Cortex of kidney (tissue), 1 donor: ENCODE measurements around the gene DMAP1.

Source experiments
- DNase-seq: peaks from one replicate; lab custom pipeline; 2025; lab: John Stamatoyannopoulos, UW

DMAP1 gene

DNA sequence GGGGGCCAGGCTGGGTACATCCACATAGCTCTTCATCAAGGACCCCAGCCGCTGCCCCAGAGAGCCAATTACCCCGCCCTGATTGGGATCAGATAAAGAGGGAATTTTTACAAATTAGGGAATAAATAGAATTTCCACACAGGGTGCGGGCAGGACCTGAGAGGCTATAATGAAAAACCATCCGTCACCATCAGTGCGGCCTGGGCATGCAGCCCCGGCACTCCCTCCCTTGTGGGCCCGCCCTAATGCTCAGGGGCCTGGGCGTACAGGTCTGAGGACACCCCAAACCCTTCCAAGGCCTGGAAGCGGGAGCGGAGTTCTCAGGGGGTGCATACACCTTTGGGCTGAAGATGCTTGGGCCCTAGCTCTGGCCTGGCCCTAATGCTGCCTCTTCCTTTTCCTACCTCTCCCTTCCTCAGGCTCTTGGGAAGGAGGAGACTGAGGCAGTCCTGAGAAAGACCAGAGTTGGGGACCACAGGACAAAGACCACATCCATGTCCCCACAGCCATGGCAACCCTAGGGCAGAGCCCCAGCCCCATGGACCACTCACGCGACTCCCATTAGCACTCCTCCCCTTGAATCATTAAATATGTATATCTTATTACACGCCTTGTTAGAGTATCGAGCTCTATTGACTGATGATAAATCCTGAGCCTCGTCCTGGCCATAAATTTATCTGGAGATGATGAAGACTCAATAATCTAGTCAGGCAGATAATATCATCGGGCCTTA, 16.3 kb downstream of the DMAP1 start:
- no peak for DNase-seq

- DNase-seq = no peak
These were observed 17.5 kb downstream of the DMAP1 start for GRCh38 chr1:44230796-44231195.

GRCh38 chr1:44233593-44233992, 20.3 kb downstream of the DMAP1 start:
- no peak for DNase-seq

- DNase-seq = no peak
These were observed 22.5 kb downstream of the DMAP1 start for GRCh38 chr1:44235808-44236207.

- no peak for DNase-seq
These were observed 23.4 kb downstream of the DMAP1 start for GRCh38 chr1:44236490-44237272.

DNA sequence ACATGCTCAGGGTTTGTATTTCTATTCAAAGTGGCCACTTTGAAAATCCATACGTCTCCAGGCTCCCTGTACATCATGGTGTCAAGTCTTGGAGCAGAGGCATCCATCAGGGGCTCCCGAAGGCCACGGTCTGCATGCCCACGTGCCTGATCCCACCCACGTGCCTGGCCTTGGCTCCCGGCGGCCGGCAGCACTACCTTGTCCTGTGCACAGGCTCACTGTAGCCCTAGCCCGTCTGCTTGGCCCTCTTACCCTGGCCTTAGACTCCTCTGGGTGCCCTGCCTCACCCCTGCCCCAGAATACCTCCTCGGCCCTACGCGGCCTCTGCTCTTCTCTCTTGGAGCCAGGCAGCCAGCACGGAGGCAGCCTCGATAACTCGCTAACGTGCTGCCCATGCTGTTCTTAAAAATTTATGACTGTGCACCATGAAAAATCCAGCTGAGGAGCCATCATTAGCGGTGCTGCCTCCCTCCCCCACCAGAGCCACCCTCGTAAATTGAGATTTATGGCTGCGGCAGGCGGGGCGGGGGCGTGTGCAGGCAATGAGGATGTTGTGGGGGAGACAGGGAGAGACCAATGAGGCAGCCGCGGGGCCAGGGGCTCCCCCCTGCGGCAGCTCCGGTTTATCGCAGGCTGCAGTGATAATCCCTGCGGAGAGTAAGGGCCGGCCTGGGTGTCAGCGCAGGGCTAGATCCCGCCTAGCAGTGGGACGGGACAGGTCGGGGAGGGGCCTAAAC, 24.6 kb downstream of the DMAP1 start:
- no peak for DNase-seq

DNA sequence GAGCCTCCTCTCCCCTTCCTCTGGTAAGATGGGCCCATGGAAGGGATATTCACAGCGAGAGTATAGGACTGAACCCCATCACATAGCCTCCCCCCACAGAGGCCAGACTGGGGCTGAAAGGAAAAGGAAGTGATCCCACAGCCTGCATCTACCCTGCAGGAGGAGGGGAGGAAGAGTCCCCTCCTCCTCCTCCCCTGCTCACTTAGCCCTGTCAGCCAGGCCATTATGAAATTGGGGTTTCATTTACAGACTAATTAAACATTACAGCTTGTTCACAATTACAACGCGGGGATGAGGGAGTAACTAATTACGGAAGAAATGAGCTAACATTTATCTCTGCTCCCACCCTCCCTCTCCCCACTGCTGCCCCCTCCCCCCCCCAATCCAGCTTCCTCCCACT, 25.4 kb downstream of the DMAP1 start:
- DNase-seq = no peak

DNA sequence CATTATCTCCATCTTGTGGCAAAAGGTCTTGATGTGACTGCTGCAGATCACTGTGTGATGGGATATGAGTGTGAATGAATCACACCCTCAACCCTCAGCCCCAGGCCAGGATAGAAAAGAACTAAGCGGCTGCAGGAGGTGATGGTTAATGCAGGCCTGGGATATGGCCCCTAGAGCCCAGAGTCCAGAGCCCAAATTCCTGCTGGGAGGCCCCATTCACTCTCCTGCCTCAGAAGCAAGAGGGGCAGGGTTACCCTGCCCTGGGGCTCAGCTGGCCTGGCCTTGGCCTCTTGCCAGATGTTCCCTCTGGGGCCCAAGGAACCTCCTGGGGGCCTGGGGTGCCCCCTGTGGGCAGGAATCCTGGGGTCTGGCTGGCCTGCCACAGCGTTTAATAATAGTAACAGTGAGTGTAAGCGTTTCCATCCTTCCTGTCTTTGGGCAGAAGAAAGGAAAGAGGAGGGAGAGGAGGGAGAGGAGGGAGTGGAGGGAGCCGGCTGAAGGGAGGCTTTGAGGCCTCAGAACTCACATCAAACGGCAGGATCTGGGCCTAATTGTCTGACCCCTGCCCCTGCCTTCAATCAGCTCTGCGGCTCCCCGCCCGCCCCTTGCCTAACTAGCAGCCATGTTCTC, 26.2 kb downstream of the DMAP1 start:
- DNase-seq = no peak

DNA sequence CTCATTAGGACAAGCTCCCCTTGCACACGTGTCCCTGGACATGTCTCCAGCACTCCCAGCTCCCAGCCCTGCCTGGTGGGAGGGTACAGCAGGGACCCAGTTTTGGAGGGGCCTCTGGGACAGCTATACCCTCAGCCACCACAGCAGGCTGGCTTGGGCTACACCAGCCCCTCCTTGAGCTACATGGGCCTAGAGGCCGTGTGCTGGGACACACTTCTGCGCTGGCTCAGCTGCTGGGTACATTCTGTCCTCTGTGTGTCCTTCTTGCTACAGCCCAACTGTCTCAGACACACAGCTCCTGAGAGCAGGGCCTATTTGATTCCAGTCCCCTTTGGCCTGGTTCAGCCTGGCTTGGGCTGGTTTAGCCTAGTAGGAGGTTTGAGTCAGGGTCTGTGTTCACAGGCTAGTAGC, 26.7 kb downstream of the DMAP1 start:
- no peak for DNase-seq

GRCh38 chr1:44240802-44241671, 27.8 kb downstream of the DMAP1 start:
- no peak for DNase-seq

GRCh38 chr1:44242746-44243145, 29.5 kb downstream of the DMAP1 start:
- no peak for DNase-seq

GRCh38 chr1:44243782-44244495, 30.7 kb downstream of the DMAP1 start:
- no peak for DNase-seq

DNA sequence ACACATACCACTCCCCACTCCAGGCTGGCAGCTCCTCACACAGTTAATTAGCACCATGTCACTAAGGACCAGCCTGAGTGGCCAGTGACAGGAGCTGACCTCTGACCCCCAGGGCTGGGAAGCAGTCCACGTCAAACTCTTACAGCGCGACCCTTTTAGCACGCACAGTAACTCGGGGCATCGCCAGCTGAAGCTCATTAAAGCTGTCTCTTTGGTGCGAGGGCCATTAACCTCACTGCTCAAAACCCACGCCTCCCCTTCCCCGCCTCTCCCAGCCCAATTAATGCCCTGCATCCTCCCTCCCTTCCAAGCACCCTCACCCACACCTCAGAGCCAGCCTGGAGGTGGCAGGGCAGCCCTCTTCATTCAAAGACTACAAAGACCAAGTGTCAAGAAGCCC, 31.7 kb downstream of the DMAP1 start:
- no peak for DNase-seq

DNA sequence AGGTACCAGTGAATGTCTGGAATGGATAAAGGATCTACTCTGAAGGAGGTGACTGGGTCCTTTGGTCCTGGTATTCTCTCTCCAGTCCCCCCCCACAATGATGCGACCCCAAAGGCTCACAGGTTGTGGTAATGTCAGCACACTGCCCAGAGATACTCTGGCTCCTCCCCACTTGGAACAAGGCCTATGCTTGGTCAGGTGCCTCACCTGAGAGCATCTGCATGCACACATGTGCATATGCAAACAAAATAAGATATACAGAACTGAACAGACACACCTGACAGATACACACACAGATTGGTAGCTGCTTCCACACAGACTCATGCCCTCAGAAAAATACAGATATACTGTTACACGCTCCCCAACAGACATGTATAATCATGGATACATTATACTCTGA, 33.5 kb downstream of the DMAP1 start:
- DNase-seq = no peak

- no peak for DNase-seq
These were observed 36.3 kb downstream of the DMAP1 start for GRCh38 chr1:44249543-44249942.

DNA sequence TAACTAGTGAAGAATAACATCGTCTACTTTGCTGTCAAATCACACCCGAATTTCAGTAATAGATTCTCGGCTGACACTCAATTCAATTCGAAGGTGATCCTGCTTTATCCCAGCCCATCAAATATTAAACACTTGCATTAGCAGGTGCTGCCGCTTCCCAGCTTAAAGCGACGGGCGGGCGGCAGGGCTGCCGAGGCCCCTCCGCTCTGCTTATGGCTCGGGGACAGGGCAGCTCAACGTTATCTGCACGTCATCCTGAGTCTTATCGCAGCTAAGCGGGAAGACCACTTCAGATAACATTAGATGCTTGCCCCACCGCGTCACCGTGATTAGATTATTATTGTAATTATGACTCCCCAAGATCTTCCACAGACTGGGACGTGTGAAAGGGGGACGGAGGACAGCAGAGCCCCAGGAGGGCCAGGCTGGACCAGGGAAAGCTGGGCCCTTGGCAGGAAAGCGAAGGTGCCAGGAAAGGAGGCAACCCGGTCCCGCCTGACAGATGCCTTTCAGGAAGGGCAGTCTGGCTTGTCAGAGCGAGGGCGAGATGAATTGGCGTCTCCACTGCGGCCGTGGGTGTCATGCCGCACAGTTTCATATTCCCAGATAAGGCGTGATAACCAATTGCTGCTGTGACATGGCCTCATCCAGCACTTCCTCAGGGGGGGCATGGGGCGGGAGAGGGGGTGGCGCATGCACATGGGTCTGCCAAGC, 37.0 kb downstream of the DMAP1 start:
- DNase-seq = no peak

- no peak for DNase-seq
These were observed 38.2 kb downstream of the DMAP1 start for GRCh38 chr1:44251486-44251885.

DNA sequence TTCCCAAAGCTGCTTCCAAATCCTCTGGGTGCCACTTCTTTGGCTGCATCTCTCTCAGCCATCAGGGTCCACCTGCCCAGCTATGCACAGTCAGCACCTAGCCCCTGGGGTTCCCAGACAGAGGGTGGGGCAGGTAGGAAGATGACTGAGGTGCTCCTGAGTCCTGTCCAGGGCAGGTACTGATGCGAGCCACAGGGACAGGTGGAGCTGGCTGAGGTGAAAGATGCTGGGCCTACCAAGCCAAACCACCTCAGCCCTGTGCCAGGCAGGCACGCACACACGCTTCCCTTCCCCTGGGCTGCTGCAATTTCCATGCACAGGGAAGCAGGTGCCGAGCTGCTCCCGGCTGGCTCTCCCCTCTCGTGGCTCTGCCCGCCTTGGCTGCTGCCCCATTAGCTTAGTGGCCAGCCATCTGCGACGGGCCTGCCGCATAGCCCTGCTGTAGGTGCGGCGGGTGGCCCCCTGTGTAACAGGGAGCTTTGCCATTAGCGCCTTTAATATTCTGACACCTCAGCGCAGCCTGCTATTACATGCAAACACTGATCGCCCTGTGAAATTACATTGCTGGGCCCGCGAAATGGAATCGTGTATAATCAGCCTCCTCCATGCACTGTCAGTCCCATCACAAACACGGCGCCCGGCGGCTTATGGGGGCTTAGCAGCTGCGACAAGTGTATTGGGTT, 38.9 kb downstream of the DMAP1 start:
- DNase-seq = no peak

DNA sequence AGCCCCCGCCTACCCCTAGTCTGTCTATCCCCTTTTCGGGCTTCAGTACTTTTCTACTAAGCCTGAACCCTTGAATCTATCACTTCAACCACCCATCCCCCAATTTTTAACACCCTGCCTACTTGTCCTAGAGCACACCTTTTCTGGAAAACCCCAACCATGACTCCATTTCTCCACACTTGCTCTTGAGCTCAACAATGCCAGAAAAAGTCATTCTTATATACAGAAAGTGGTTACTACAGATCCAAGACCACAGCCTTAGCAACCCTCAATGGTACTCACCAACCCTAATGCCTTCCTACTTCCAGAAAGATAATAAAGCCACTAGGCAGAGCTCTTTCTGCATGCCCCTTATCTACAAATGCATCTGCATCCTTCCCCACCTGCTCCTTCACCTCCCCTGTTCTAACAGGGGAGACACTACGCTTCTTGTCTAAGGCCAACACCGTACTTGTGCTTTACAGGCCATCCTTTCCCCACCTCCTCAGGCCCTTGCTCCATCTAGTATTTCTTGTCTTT, 41.2 kb downstream of the DMAP1 start:
- no peak for DNase-seq
